ENCODE measurements around the gene SLC30A2.

DNA sequence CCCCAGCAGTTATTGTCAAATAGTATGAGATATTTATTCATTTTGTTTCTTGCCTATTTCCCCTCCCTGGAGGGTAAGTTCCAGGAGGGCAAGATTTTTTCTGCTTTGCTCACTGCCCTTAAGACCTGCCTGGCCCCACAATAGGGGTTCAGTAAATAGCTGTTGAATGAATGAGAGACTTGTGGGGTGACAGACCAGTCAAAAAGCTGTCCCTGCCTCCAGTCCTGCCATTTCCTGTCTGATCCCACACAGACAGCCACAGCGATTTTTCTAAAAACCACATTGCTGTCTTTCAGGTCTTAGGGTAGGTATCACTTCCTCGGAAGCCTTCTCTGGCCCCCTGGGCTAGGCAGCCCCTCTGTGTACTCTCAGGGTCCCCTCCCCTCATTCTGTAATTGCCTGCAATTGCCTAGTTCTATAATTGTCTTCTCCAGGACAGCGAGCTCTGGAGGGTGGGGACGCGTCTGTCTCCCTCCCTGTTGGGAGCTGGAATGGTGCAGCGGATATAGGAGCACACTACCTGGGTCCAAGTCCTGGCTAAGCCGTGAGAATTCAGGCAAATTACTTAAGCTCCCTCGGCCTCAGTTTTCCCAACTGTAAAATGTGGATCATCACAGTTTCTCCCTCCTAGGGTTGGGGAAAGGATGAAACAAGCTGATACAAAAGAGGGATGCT lies 26.1 kb downstream of the SLC30A2 start:
- TF ChIP-seq, protein P1, sequence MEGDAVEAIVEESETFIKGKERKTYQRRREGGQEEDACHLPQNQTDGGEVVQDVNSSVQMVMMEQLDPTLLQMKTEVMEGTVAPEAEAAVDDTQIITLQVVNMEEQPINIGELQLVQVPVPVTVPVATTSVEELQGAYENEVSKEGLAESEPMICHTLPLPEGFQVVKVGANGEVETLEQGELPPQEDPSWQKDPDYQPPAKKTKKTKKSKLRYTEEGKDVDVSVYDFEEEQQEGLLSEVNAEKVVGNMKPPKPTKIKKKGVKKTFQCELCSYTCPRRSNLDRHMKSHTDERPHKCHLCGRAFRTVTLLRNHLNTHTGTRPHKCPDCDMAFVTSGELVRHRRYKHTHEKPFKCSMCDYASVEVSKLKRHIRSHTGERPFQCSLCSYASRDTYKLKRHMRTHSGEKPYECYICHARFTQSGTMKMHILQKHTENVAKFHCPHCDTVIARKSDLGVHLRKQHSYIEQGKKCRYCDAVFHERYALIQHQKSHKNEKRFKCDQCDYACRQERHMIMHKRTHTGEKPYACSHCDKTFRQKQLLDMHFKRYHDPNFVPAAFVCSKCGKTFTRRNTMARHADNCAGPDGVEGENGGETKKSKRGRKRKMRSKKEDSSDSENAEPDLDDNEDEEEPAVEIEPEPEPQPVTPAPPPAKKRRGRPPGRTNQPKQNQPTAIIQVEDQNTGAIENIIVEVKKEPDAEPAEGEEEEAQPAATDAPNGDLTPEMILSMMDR (IDR thresholded peaks at IDR 0.05), result no peak
- TF ChIP-seq POLR2A (IDR thresholded peaks at IDR 0.05), result no peak
- TF ChIP-seq POLR2AphosphoS5 (IDR thresholded peaks at IDR 0.05), result no peak
